ENCODE results near the gene WFDC5. TPM values are rescaled to one million over a fixed set of nuclear protein-coding genes. Genes with fewer than 3 reads are reported as not detected.

Gene WFDC5
- total and polyA plus RNA-seq, 9 of the 15 experiments (the other 6 are each of a cell fraction or from before 2014, with no cell fraction given), result not detected

- TF ChIP-seq NR2C2 (CRISPR knock-in tag; IDR thresholded peaks at IDR 0.05) (no peak), NR2C2 (tag; IDR thresholded peaks at IDR 0.05) (no peak), TRIM25 (IDR thresholded peaks at IDR 0.05; ENCODE audit: borderline replicate concordance) (no peak), ZBTB8A (IDR thresholded peaks at IDR 0.05; ENCODE audit: partially characterized antibody) (no peak), TCF7 (IDR thresholded peaks at IDR 0.05; ENCODE audit: borderline replicate concordance) (no peak), ZBTB34 (CRISPR knock-in tag; IDR thresholded peaks at IDR 0.05) (no peak), TRIM28 (IDR thresholded peaks at IDR 0.05) (no peak), CBFA2T2 (conservative IDR thresholded peaks at IDR 0.05) (no peak), HINFP (tag; conservative IDR thresholded peaks at IDR 0.05; ENCODE audit: low read depth) (no peak)
These were observed 37.4 kb upstream of the WFDC5 start (continued) for GRCh38 chr20:45152405-45152804.

Measured in K562 (cell line).